SK-N-SH treated with all-trans-retinoic acid at 6 μM for 48 hours (cell line): Measurements from ENCODE around the gene FOLR1.

Source experiments
- ATAC-seq: fragments of 200-7000 bp; cut with Tn5 transposase; 3 replicates; pipeline ENCODE4 v1.9.1; 2020; ENCODE audit warnings: mild to moderate bottlenecking, moderate library complexity
- ARNTL ChIP-seq: fragments of 450-650 bp; formaldehyde crosslinking; IDR thresholded peaks from 2 replicates; pipeline ENCODE4 v1.5.0; 2020; ENCODE audit warnings: low read depth, mild to moderate bottlenecking, moderate library complexity, borderline replicate concordance
- BACH2 ChIP-seq: fragments of 250-450 bp; sonication (Bioruptor Pico); IDR thresholded peaks from 2 replicates; pipeline ENCODE4 v1.9.0; 2021; ENCODE audit warnings: mild to moderate bottlenecking, borderline replicate concordance
- CSDC2 ChIP-seq: fragments of 250-450 bp; sonication (Bioruptor Pico); IDR thresholded peaks from 2 replicates; pipeline ENCODE4 v1.5.0; 2020; ENCODE audit warnings: mild to moderate bottlenecking, moderate library complexity
- ESRRG ChIP-seq: fragments of 250-450 bp; sonication (Bioruptor Pico); IDR thresholded peaks from 2 replicates; pipeline ENCODE4 v1.6.1; 2021; ENCODE audit warnings: mild to moderate bottlenecking
- GLIS3 ChIP-seq: fragments of 250-450 bp; sonication (Bioruptor Pico); IDR thresholded peaks from 2 replicates; pipeline ENCODE4 v1.5.0; 2020; ENCODE audit warnings: mild to moderate bottlenecking, moderate library complexity
- ISL1 ChIP-seq: fragments of 250-450 bp; sonication (Bioruptor Pico); IDR thresholded peaks from 2 replicates; pipeline ENCODE4 v2.1.2; 2022; ENCODE audit warnings: mild to moderate bottlenecking, moderate library complexity
- OSR1 ChIP-seq: fragments of 250-450 bp; sonication (Bioruptor Pico); IDR thresholded peaks from 2 replicates; pipeline ENCODE4 v1.8.0; 2022; ENCODE audit warnings: moderate library complexity, mild to moderate bottlenecking, inconsistent platforms
- PPARA ChIP-seq: fragments of 250-450 bp; sonication (Bioruptor Pico); IDR thresholded peaks from 2 replicates; pipeline ENCODE4 v1.5.0; 2020; ENCODE audit warnings: mild to moderate bottlenecking, borderline replicate concordance
- RARB ChIP-seq: fragments of 250-450 bp; sonication (Bioruptor Pico); IDR thresholded peaks from 2 replicates; pipeline ENCODE4 v1.8.0; 2021; ENCODE audit warnings: mild to moderate bottlenecking, moderate library complexity
- SNAI2 ChIP-seq: fragments of 250-450 bp; sonication (Bioruptor Pico); IDR thresholded peaks from 2 replicates; pipeline ENCODE4 v1.5.0; 2020; ENCODE audit warnings: mild to moderate bottlenecking, moderate library complexity
- TCF4 ChIP-seq: fragments of 250-450 bp; sonication (Bioruptor Pico); IDR thresholded peaks from 2 replicates; pipeline ENCODE4 v1.8.0; 2021; ENCODE audit warnings: mild to moderate bottlenecking, moderate library complexity, borderline replicate concordance
- TOX ChIP-seq: fragments of 250-450 bp; sonication (Bioruptor Pico); IDR thresholded peaks from 2 replicates; pipeline ENCODE4 v1.8.0; 2021; ENCODE audit warnings: mild to moderate bottlenecking, moderate library complexity, borderline replicate concordance
- TSHZ2 ChIP-seq: fragments of 250-450 bp; sonication (Bioruptor Pico); IDR thresholded peaks from 2 replicates; pipeline ENCODE4 v1.5.0; 2020; ENCODE audit warnings: mild to moderate bottlenecking, moderate library complexity
- ZC3H10 ChIP-seq: fragments of 250-450 bp; sonication (Bioruptor Pico); IDR thresholded peaks from 2 replicates; pipeline ENCODE4 v1.5.1; 2021; ENCODE audit warnings: mild to moderate bottlenecking, moderate library complexity
- ZFP3 ChIP-seq: fragments of 250-450 bp; sonication (Bioruptor Pico); IDR thresholded peaks from 2 replicates; pipeline ENCODE4 v1.5.0; 2020; ENCODE audit warnings: mild to moderate bottlenecking, moderate library complexity
- ZFP30 ChIP-seq: fragments of 450-650 bp; formaldehyde crosslinking; IDR thresholded peaks from 2 replicates; pipeline ENCODE4 v1.5.0; 2022; ENCODE audit warnings: mild to moderate bottlenecking, moderate library complexity
- ZNF565 ChIP-seq: fragments of 450-650 bp; formaldehyde crosslinking; conservative IDR thresholded peaks from 2 replicates; pipeline ENCODE4 v1.5.0; 2020; ENCODE audit warnings: low read depth, mild to moderate bottlenecking, moderate library complexity
- ZNF70 ChIP-seq: fragments of 450-650 bp; formaldehyde crosslinking; IDR thresholded peaks from 2 replicates; pipeline ENCODE4 v1.5.0; 2020; ENCODE audit warnings: mild to moderate bottlenecking, moderate library complexity
- ZNF8 ChIP-seq: fragments of 450-650 bp; formaldehyde crosslinking; IDR thresholded peaks from 2 replicates; pipeline ENCODE4 v1.5.0; 2020; ENCODE audit warnings: mild to moderate bottlenecking, moderate library complexity
- TF ChIP-seq, protein P1 (sequence below): fragments of 250-450 bp; sonication (Bioruptor Pico); IDR thresholded peaks from 2 replicates; pipeline ENCODE4 v1.5.1; 2021; ENCODE audit warnings: mild to moderate bottlenecking, moderate library complexity
- TF ChIP-seq, protein P2 (sequence below): fragments of 250-450 bp; sonication (Bioruptor Pico); IDR thresholded peaks from 2 replicates; pipeline ENCODE4 v1.5.1; 2020; ENCODE audit warnings: low read depth, mild to moderate bottlenecking, moderate library complexity

Gene FOLR1

GRCh38 chr11:72235351-72236057, 43.6 kb downstream of the FOLR1 start (continued):
- TF ChIP-seq TOX (no peak), OSR1 (CRISPR knock-in tag) (no peak), ZNF8 (CRISPR knock-in tag) (peak; percentile 39; the same call in 1 of the 2 replicates)
- TF ChIP-seq, protein P1, sequence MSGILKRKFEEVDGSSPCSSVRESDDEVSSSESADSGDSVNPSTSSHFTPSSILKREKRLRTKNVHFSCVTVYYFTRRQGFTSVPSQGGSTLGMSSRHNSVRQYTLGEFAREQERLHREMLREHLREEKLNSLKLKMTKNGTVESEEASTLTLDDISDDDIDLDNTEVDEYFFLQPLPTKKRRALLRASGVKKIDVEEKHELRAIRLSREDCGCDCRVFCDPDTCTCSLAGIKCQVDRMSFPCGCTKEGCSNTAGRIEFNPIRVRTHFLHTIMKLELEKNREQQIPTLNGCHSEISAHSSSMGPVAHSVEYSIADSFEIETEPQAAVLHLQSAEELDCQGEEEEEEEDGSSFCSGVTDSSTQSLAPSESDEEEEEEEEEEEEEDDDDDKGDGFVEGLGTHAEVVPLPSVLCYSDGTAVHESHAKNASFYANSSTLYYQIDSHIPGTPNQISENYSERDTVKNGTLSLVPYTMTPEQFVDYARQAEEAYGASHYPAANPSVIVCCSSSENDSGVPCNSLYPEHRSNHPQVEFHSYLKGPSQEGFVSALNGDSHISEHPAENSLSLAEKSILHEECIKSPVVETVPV, result peak; percentile 89

GRCh38 chr11:72236083-72236697, 44.2 kb downstream of the FOLR1 start:
- ATAC-seq, result no peak
- TF ChIP-seq RARB (CRISPR knock-in tag) (peak; percentile 20; the same call in 1 of the 2 replicates), ZC3H10 (CRISPR knock-in tag) (peak; percentile 55; the same call in 1 of the 2 replicates), ZNF70 (peak; percentile 4; the same call in 1 of the 2 replicates), GLIS3 (CRISPR knock-in tag) (peak; percentile 87), TOX (no peak), ZFP3 (no peak), BACH2 (CRISPR knock-in tag) (no peak), ZFP30 (CRISPR knock-in tag) (0 out of 2 replicates have a peak, but pooled peaks have one; percentile 9), TCF4 (CRISPR knock-in tag) (peak; percentile 12; the same call in 1 of the 2 replicates)
- TF ChIP-seq, protein P2, sequence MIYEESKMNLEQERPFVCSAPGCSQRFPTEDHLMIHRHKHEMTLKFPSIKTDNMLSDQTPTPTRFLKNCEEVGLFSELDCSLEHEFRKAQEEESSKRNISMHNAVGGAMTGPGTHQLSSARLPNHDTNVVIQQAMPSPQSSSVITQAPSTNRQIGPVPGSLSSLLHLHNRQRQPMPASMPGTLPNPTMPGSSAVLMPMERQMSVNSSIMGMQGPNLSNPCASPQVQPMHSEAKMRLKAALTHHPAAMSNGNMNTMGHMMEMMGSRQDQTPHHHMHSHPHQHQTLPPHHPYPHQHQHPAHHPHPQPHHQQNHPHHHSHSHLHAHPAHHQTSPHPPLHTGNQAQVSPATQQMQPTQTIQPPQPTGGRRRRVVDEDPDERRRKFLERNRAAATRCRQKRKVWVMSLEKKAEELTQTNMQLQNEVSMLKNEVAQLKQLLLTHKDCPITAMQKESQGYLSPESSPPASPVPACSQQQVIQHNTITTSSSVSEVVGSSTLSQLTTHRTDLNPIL (CRISPR knock-in tag), result peak; percentile 38; the same call in 1 of the 2 replicates
- TF ChIP-seq, protein P1, result peak; percentile 73

GRCh38 chr11:72236774-72237111, 44.8 kb downstream of the FOLR1 start:
- no peak for TF ChIP-seq ZNF8 (CRISPR knock-in tag)
- peak; percentile 3; the same call in 1 of the 2 replicates for TF ChIP-seq PPARA (CRISPR knock-in tag)
- TF ChIP-seq TOX, result no peak
- no peak for TF ChIP-seq ZFP30 (CRISPR knock-in tag)
- peak; percentile 74; the same call in 1 of the 2 replicates for TF ChIP-seq GLIS3 (CRISPR knock-in tag)
- TF ChIP-seq ZNF70, result peak; percentile 15; the same call in 1 of the 2 replicates
- no peak for ATAC-seq

GRCh38 chr11:72237112-72237931, 45.4 kb downstream of the FOLR1 start:
- ATAC-seq, result peak; percentile 8
- TF ChIP-seq BACH2 (CRISPR knock-in tag) (no peak), ARNTL (no peak), ZNF8 (CRISPR knock-in tag) (no peak), TSHZ2 (no peak; the same call in 1 of the 2 replicates), ZFP3 (peak; percentile 51; the same call in 1 of the 2 replicates), CSDC2 (no peak), ZFP30 (CRISPR knock-in tag) (peak; percentile 43; the same call in 1 of the 2 replicates), OSR1 (CRISPR knock-in tag) (no peak), TCF4 (CRISPR knock-in tag) (no peak), ISL1 (CRISPR knock-in tag) (no peak), ZNF565 (CRISPR knock-in tag) (0 out of 2 replicates have a peak, but pooled peaks have one; percentile 51), SNAI2 (CRISPR knock-in tag) (peak; percentile 7; the same call in 1 of the 2 replicates), ZC3H10 (CRISPR knock-in tag) (no peak), ESRRG (CRISPR knock-in tag) (peak; percentile 2), PPARA (CRISPR knock-in tag) (no peak), RARB (CRISPR knock-in tag) (no peak)
- TF ChIP-seq, protein P2 (CRISPR knock-in tag), result peak; percentile 33; the same call in 1 of the 2 replicates
- TF ChIP-seq, protein P1, result peak; percentile 68
